ENCODE data around the gene GORASP1.

The GORASP1 gene

DNA sequence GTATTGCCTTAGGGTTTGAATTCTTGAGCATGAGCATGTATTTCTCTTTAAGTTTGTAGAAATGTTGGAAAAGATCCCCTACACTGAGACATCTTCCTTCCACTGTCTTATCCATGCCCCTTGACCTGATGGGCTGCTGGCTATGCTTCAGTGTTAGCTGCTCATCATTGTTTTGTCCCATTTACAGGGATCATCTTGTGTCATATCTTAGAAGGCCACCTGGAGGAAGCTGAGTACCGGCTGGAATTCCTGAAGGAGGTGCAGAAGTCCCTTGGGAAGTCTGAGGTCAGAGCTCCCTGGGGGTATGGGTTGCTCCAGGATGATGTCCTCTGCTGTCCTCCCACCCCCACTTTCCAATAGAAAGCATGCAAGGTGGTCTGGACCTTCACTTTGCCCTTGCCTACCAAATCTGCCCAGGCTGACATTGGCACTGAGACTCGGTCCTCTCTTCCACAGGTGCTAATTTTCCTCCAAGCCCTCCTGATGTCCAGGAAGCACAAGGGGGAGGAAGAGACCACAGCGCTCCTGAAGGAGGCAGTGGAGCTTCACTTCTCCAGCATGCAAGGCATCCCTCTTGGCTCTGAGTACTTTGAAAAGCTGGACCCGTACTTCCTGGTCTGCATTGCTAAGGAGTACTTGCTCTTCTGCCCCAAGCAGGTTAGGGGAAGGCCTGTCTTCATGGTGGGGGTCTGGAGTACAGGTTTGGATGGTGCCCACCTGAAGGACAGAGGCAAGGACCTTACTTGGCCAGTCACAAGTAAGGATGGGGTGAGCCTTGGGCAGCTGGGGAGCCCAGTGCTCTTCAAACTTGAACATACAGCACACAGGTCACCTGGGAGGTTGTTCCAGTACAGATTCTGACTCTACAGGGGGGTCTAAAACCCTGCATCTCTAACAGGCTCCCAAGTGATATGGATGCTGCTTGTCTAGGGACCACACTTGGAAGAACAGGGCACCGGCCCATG is 17.7 kb upstream of the GORASP1 start:
- no peak for DNase-seq

GRCh38 chr3:39122813-39123212 is 15.4 kb upstream of the GORASP1 start:
- no peak for DNase-seq

DNA sequence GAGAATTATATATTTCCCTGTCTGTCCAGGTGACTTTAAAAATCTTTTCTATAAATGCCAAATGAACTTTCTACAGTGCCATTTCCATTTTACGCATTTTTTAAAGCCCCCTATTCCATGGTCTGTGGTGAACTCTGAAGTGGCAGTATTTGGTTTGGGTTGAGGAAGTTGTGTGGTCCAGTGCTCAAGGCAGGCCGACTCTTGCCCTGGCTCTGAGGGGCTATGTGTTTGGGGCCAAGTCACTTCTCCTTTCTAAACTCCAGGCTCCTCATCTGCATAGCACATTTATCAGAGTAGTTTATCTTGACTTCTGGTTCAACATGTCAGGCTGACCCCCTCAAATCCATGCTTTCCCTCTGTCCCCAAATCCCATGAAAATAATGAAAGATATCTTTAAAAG is 14.2 kb upstream of the GORASP1 start:
- no peak for DNase-seq

- no peak for DNase-seq
These were observed 11.7 kb upstream of the GORASP1 start for GRCh38 chr3:39118931-39119660.

GRCh38 chr3:39118079-39118478 is 10.7 kb upstream of the GORASP1 start:
- DNase-seq, result no peak

DNA sequence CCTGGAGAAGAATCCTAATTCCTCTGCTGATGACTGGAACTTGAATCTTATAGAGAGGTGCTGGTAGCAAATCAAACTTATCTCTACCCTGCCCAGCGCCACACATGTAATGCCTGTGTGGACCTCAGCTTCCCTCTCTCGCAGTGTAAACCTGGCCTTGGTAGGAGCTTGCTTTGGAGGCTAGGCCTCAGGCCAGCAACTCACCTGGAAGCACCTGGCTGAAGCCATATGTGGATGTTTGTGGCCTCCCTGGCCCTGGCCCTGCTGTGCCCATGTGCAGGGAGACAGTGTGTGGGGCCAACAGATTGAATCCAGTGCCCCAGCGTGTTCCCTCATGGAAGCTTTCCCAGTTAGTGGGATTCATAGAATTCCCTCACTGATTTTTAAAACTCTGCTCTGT is 8.4 kb upstream of the GORASP1 start:
- DNase-seq, result no peak

- DNase-seq, result no peak
These were observed 7.0 kb upstream of the GORASP1 start for GRCh38 chr3:39114456-39114855.

DNA sequence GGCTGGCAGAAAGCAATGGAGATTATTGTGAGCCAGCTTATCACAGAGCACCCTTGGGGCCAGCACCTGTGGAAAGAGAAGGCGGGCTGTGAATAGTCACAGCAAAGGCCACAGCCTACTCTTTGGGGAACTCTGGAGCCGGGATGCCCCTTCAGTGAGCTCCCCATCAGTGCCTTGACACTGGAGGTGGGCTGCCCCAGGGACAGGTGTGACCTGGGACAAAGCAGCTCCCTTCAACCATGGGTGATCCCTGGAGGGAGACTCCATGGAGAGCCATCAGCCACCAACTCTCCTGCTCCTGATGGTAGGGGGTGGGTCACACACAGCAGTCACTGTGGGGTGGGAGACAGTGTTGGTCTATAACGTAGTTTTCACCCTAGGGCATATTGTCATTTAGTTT is 5.9 kb upstream of the GORASP1 start:
- no peak for DNase-seq

- no peak for DNase-seq
These were observed 5.1 kb upstream of the GORASP1 start for GRCh38 chr3:39112535-39112934.

DNA sequence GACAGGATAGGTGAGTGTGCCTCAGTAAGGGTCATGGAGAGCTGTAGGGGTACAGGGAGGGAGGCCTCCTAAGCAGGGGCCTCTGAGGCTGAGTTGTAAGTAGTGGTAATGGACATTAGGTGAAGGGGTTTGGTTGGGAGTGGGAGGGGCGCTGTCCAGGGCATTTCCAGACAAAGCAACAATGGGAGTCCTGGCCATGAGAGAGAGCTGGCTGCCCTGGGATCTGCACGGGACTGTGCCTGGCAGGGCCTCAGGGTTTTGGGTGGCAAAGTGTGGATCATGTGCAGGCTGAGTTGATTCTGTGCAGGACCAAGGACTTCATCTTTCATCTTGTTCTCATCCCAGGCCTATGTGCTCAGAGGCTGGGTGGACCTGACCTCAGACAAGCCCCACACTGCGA is 4.7 kb upstream of the GORASP1 start:
- DNase-seq, result no peak

GRCh38 chr3:39110041-39110639 is 2.7 kb upstream of the GORASP1 start:
- no peak for DNase-seq

DNA sequence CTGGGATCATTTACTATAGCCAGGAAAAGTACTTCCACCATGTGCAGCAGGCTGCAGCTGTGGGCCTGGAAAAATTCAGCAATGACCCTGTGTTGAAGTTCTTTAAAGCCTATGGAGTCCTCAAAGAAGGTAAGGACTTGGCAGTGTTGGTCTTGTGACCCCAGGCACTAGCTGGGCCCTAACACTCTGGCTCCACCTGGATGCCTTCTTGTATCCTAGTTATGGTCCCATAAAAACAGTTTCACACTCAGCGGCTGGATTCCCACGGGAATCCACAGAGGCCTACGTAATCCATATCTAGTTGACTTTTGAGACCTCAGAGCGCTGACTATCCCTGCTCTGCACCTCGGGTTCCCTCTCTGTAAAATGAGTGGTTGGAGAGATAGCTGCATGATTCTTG is 1.7 kb upstream of the GORASP1 start:
- DNase-seq, result no peak

DNA sequence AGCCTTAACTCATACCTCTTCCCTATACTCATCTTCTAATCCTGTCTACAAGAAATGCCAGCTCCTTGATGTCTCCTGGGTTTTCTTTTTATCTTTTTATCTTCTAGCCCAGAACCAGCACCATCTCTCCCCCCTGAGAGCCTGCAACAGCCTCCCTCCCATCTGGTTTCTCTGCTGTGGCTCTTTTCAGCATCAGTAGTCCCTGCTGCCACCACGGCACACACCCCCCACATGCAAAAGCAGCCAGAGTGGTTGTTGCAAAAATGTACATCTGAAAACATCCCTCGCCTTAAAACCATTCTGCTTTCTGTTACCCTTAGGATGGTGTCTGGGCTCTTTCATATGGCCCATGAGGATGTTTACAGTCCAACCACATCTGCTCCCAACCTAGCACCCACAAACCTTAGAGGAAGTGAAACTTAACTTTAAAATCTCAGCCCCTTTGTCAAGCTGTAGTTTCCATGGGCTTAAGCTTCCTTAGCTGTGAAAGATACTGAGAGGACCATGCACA is 828 bp upstream of the GORASP1 start:
- DNase-seq, result peak; percentile 54 to 71

DNA sequence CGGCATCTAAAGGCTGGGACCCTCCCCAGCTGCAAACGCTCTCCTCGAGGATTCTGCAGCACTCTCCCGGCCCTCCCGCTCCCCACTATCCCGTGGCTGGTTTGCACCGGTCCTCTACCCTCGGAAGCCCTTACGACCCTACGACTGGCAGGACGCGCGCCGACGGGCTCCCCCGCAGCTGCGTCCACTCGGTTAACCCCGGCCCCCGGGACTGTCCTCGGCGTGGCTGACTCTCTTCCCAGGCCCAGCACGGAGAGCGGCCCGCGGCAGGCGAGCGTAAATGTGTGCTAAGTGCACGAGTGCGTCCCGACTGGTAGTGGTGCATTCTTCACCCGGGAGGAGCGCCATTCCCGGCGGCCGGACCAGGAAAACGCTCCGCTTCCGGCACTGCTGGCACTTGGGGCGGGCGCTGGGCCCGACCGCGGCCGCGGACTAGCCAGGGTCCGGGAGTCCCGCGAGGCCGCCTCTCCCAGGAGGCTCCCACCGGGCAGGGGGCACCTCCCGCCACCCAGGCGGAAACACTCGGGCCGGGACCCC is 508 bp downstream of the GORASP1 start:
- DNase-seq, result no peak

DNA sequence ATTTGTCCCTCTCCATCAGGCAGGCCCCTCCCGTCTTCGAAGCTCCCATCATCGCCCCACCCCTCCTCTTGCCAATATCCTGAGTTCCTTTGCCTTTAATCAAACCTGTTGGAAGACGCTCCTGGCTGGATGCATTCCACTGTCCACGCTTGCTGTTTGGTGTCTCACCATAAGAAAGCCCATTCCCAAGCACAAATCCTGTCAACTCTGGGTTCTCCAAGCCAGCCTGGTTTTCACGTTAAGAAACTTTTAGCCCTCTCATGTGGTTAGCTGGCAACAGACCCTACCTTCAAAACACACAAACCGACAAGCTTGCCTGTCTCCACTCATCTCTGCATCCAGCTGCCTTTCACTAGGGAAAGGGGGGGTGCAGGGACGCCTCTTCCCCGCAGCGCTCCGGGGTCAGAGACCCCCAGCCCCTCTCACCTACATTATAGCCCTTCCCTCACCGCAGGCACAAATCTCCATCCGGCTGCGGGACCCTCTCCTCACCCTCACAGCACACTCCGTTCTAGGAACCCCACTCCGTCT is 1.1 kb downstream of the GORASP1 start:
- DNase-seq, result no peak

DNA sequence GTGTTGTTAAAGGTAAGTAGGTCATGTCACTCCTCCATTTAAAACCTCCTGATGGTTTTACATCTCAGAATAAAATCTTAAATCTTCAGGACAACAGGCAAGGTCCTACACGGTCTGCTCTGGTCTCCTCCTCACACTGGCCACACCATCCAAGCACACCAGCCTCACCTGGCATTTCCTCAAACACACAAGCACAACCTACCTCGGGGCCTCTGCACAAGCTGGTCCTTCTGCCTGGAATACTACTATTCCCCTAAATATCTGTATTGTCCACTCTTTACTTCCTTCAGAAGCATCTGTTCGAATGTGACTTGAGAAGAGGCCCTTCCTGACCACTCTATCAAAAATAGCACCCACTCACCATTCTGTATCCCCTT is 1.8 kb downstream of the GORASP1 start:
- DNase-seq, result no peak

GRCh38 chr3:39104961-39105686 is 2.3 kb downstream of the GORASP1 start:
- DNase-seq, result no peak

DNA sequence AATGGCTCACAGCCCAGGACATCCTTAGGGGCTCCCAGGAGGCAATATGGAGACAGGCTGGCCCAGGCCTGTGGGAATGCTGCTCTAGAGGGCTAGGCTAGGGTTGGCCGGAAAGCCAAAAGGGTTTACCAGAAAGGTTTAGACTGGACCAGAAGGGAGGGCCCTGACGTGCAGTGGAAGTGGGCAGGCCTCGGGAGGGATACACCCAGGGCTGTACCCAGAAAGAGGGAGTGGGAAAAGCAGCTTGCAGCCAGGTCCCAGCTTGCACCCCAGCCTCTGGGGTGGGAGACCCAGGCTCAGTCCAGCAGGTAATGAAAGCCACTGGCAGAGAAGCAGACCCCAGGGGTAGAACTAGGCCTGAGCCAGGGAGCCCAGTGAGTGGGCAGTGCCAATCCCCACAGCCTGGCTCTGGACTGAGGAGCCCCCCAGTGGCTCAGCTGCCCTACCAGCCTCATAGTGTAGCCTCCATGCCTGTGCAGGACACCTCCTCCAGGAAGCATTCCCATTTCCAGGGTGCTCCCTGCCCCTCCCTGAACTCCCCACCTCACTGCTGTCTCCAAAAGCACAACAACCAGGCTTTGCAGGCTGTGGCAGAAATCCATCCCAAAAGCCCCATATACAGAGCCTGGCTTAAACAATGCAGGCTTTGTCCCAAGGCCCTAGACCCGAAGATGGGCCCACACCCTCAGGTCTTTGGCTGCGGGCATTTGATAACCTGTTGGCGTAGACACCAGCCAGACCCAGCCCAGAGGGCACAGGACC is 3.5 kb downstream of the GORASP1 start:
- DNase-seq, result no peak

DNA sequence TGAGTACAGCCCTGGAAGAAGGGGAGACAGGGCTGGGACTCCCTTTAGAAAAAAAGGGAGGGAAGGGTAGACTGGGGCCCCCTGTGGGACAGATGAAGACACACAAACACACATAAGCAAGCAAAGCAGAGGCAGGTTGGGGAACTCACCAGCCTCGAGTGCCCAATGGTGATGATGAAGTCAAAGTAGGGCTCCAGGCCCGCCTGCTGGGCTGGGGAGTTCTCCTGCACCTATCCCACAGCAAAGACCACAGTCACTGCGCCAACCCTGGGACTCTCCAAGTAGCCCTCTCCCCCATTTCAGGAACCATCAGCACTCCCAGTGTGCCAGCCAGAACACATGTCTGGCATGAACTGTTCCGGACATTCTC is 4.1 kb downstream of the GORASP1 start:
- no peak for DNase-seq

DNA sequence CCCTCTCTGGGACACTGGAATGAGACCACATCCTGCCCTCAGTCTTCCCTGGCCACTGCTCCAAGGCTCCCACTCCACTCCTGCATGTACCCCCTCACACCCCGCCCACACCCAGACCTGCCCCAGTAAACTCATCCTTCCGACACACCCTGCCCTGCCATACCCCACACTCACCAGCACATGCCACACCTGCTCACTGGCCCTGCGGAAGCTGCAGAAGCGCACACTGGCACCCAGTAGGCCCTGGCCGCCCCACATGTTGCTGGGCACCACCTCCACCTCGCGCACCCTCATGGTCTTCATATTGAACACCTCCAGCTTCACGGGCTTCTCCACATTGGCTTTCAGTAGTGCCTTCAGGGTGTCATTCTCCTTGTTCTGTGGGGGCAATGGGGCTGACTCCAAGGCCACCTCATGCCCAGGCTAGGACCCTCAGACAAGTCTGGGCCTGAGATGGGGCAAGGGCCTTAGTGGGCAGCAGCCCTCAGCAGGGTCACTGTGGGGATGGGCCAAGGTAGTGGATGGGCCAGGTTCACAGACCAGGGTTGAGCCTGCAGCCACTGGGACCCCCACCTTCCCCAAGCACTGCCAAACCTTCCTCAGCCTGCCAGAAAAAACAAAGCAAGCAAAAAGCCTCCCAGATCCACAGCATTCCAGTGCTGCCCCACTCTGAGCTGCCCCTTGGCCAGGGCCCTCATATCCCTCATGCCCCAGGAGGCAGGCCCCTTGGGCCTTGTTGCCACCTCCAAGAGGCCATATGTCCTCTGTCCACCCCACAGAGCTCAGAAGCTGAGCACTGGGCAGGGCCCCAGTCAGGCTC is 4.7 kb downstream of the GORASP1 start:
- no peak for DNase-seq
